ENCODE results near the gene SULT1C2.

- TF ChIP-seq GABPA (IDR thresholded peaks at IDR 0.05 in 1 of 2, conservative IDR thresholded peaks at IDR 0.05 in 1 of 2) (no peak), CTCF (IDR thresholded peaks at IDR 0.05; ENCODE audit: low read depth, low read length, missing input control) (no peak), FOXA1 (IDR thresholded peaks at IDR 0.05) (no peak)
Observed at GRCh38 chr2:108270346-108270745, 18.3 kb upstream of the SULT1C2 start.
